ENCODE data around the gene CTSS. TPM values are rescaled to one million over a fixed set of nuclear protein-coding genes. Genes with fewer than 3 reads are reported as not detected.

Gene CTSS
- total and polyA plus RNA-seq, 2 experiments from 2014 or later, result not detected

DNA sequence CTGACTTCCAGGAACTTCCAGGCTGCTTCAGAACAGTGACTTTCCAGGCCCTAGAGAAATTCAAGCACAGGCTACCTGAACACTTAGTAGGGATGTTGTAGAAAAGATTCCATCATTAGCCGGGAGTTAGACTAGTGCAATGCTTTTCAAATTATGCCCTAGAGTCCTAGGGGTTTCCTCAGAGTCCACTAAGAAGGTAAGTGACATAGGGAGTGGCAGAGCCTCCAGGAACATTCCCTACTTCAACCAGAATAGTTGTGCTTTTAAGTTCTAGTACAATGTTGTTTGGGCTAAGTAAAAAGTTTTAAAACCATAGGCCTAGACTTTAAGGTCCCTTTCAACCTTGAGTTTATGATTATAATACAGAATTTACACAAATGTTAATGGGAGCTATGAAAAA, 59.5 kb downstream of the CTSS start (continued):
- TF ChIP-seq, protein P1, sequence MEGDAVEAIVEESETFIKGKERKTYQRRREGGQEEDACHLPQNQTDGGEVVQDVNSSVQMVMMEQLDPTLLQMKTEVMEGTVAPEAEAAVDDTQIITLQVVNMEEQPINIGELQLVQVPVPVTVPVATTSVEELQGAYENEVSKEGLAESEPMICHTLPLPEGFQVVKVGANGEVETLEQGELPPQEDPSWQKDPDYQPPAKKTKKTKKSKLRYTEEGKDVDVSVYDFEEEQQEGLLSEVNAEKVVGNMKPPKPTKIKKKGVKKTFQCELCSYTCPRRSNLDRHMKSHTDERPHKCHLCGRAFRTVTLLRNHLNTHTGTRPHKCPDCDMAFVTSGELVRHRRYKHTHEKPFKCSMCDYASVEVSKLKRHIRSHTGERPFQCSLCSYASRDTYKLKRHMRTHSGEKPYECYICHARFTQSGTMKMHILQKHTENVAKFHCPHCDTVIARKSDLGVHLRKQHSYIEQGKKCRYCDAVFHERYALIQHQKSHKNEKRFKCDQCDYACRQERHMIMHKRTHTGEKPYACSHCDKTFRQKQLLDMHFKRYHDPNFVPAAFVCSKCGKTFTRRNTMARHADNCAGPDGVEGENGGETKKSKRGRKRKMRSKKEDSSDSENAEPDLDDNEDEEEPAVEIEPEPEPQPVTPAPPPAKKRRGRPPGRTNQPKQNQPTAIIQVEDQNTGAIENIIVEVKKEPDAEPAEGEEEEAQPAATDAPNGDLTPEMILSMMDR (conservative IDR thresholded peaks at IDR 0.05; ENCODE audit: low read depth in 2 of 2), result no peak
- TF ChIP-seq ZNF114 (CRISPR knock-in tag; IDR thresholded peaks at IDR 0.05) (no peak), EZH2 (IDR thresholded peaks at IDR 0.05; ENCODE audit: low read depth, unreplicated experiment) (no peak)

DNA sequence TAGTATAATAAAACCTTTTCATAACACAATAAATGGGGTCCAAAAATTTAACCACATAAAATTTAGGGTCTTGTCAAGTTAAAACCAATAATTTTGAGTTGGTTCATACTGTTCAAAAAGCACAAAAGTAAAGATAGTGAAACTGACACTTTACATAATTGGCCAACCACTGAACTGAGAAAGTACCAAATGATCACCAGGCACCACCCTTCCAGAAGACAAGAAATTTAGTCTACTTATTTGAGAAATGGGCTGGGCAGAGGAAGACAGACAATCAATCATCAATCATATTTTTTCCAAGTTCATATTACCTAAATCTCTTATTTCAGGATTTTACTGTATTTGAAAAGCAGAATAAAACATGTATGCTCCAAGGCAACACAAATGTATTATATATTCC, 62.2 kb downstream of the CTSS start:
- no peak overlapping the region for H3K4me3 Mint-ChIP-seq
- no peaks in the 10 kb centered on the region for H3K27me3 Mint-ChIP-seq (ENCODE audit: insufficient read depth, low read depth, poor library complexity)
- Histone ChIP-seq H3K27ac (ENCODE audit: low read depth) (no peak overlapping the region), H3F3A (replicated peaks; ENCODE audit: low read depth) (no peaks in the 10 kb centered on the region), H3K4me2 (no peak overlapping the region), H4K20me1 (replicated peaks; ENCODE audit: insufficient read depth) (no peaks in the 10 kb centered on the region), H3K9me2 (ENCODE audit: insufficient read depth) (no peaks in the 10 kb centered on the region), H3K27me3 (ENCODE audit: insufficient read depth) (no peaks in the 10 kb centered on the region), H3K4me3 (no peak overlapping the region), H3K4me1 (ENCODE audit: insufficient read depth) (no peaks in the 10 kb centered on the region), H2AFZ (no peak overlapping the region), H3K79me2 (replicated peaks; ENCODE audit: insufficient read depth) (no peaks in the 10 kb centered on the region), H3K36me3 (ENCODE audit: insufficient read depth) (no peaks in the 10 kb centered on the region)
- H3K36me3 Mint-ChIP-seq (ENCODE audit: low read depth), result no peaks in the 10 kb centered on the region
- no peaks in the 10 kb centered on the region for H3K9me3 Mint-ChIP-seq
- no peak overlapping the region for H3K27ac Mint-ChIP-seq
- no peak for ATAC-seq
- no peaks in the 10 kb centered on the region for H3K4me1 Mint-ChIP-seq
- DNase-seq (ENCODE audit: low spot score), result no peak
- TF ChIP-seq, protein P2, sequence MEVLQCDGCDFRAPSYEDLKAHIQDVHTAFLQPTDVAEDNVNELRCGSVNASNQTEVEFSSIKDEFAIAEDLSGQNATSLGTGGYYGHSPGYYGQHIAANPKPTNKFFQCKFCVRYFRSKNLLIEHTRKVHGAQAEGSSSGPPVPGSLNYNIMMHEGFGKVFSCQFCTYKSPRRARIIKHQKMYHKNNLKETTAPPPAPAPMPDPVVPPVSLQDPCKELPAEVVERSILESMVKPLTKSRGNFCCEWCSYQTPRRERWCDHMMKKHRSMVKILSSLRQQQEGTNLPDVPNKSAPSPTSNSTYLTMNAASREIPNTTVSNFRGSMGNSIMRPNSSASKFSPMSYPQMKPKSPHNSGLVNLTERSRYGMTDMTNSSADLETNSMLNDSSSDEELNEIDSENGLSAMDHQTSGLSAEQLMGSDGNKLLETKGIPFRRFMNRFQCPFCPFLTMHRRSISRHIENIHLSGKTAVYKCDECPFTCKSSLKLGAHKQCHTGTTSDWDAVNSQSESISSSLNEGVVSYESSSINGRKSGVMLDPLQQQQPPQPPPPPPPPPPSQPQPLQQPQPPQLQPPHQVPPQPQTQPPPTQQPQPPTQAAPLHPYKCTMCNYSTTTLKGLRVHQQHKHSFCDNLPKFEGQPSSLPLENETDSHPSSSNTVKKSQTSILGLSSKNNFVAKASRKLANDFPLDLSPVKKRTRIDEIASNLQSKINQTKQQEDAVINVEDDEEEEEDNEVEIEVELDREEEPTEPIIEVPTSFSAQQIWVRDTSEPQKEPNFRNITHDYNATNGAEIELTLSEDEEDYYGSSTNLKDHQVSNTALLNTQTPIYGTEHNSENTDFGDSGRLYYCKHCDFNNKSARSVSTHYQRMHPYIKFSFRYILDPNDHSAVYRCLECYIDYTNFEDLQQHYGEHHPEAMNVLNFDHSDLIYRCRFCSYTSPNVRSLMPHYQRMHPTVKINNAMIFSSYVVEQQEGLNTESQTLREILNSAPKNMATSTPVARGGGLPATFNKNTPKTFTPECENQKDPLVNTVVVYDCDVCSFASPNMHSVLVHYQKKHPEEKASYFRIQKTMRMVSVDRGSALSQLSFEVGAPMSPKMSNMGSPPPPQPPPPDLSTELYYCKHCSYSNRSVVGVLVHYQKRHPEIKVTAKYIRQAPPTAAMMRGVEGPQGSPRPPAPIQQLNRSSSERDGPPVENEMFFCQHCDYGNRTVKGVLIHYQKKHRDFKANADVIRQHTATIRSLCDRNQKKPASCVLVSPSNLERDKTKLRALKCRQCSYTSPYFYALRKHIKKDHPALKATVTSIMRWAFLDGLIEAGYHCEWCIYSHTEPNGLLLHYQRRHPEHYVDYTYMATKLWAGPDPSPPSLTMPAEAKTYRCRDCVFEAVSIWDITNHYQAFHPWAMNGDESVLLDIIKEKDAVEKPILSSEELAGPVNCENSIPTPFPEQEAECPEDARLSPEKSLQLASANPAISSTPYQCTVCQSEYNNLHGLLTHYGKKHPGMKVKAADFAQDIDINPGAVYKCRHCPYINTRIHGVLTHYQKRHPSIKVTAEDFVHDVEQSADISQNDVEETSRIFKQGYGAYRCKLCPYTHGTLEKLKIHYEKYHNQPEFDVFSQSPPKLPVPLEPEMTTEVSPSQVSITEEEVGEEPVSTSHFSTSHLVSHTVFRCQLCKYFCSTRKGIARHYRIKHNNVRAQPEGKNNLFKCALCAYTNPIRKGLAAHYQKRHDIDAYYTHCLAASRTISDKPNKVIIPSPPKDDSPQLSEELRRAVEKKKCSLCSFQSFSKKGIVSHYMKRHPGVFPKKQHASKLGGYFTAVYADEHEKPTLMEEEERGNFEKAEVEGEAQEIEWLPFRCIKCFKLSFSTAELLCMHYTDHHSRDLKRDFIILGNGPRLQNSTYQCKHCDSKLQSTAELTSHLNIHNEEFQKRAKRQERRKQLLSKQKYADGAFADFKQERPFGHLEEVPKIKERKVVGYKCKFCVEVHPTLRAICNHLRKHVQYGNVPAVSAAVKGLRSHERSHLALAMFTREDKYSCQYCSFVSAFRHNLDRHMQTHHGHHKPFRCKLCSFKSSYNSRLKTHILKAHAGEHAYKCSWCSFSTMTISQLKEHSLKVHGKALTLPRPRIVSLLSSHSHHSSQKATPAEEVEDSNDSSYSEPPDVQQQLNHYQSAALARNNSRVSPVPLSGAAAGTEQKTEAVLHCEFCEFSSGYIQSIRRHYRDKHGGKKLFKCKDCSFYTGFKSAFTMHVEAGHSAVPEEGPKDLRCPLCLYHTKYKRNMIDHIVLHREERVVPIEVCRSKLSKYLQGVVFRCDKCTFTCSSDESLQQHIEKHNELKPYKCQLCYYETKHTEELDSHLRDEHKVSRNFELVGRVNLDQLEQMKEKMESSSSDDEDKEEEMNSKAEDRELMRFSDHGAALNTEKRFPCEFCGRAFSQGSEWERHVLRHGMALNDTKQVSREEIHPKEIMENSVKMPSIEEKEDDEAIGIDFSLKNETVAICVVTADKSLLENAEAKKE (CRISPR knock-in tag; IDR thresholded peaks at IDR 0.05), result no peak

Measured in GM23338 (cell line).